G401.6 (cell line): ENCODE data around the gene SDS.

Experiments
- FAIRE-seq: peaks from 2 replicates; lab custom pipeline; 2012; peaks lifted over from hg19 to GRCh38; lab: Jason Lieb, UNC

The SDS gene, protein sequence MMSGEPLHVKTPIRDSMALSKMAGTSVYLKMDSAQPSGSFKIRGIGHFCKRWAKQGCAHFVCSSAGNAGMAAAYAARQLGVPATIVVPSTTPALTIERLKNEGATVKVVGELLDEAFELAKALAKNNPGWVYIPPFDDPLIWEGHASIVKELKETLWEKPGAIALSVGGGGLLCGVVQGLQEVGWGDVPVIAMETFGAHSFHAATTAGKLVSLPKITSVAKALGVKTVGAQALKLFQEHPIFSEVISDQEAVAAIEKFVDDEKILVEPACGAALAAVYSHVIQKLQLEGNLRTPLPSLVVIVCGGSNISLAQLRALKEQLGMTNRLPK

DNA sequence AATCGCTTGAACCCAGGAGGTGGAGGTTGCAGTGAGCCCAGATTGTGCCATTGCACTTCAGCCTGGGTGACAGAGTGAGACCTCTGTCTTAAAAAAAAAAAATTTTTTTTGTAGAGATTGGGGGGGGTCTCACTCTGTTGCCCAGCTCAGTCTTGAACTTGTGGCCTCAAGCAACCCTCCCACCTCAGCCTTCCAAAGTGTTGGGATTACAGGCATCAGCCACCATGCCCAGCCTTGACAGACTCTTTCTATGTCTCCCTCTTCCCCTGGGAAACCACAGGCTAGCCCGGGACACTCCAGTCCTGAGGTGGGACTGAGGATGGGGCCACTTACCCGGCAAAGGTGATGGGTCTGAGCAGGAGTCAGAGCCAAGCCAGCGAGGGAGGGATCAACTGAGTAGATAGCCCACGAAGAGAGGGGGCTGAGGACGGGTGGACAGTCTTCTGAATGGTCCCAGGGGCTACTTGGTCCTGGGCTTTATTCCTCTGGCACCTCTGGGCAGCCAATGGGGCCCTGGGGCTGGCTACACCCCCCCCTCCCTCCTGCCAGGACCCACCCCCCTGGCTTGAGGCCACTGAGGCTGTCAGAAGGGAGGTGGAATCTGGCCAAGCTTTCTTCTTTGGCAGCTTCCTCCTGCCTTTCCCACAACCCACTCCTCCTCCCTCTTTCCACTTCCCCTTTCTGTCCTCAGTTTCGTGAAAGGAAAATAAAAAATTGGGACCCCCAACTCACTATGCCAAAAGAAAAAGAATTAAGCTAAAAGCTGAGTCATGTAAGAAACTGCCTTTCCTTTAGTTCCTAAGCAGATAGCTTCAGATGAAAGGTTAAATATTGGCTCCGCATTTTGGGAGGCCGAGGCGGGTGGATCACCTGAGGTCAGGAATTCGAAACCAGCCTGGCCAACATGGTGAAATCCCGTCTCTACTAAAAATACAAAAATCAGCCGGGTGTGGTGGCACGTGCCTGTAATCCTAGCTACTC lies at the start of gene SDS:
Gene SDS (minus strand): TSS at position 453 of the 981 bp plus-strand sequence. CDS start 4,179 bp downstream, outside the sequence.
- no peak for FAIRE-seq

DNA sequence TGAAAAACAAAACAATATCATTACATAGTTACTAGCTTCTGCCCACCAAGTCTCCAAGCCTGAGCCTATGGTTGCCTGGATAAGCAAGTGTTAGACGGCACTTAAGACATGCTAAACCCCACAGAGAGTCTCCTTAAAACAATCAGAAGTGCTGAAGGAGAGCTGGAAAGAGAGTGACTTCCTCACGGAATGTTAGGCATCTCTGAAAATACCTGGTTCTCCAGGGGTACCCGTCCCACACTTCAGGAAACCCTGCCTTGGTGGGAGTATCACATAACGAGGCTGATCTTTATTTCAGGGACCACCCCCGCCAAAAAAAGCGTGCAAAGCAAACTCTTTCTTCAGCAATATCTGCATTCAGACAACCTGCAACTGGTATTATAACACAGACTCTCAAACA lies 49.6 kb upstream of the SDS start:
- FAIRE-seq, result no peak

DNA sequence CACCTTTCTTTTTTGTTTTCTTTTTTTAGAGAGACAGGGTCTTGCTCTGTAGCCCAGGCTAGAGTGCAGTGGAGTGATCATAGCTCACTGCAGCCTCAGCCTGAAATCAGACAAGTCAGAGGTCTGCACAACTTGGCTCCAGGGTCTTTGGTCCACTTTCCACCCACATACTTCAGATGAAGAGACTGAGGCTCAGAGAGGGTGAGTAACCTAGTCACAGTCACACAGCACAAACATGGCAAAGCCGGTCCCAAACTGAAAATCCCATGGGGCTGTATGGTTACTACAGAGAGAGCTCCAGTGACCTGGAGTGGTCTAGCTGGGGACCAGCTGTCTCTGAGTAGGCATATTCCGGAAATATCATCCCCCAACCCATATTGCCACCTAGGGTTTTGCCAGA lies 48.8 kb upstream of the SDS start:
- FAIRE-seq, result no peak

DNA sequence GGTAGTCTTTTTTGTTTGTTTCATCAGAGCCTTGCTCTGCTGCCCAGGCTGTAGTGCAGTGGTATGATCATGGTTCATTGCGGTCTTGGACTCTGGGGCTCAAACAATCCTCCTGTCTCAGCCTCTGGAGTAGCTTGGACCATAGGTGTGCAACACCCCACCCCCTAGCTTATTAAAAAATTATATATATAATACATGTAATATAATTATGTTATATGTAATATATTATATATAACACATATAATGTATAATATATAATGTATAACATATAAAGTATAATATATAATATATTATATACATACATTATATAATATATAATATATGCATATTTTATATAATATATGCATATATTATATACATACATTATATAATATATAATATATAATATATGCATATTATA lies 46.2 kb upstream of the SDS start:
- peak; percentile 99 for FAIRE-seq

DNA sequence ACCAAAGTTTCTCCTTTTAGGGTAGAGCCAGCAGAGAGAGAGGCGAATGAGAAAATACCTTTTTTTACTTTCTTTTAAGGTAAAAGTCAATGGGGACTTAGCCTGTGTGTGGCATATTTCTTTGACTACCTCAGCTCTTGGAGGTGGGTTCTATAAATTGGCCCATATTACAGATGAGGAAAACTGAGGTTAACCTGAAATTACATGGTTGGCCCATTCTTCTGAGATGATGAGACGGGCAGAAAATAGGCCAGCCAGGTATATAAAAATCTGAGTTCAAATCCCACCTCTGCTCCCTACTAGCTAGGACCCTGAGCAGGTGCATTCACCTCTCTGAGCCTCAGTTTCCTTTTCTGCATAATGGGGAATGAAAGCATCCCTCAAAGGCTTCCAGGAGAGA lies 45.6 kb upstream of the SDS start:
- FAIRE-seq, result no peak

DNA sequence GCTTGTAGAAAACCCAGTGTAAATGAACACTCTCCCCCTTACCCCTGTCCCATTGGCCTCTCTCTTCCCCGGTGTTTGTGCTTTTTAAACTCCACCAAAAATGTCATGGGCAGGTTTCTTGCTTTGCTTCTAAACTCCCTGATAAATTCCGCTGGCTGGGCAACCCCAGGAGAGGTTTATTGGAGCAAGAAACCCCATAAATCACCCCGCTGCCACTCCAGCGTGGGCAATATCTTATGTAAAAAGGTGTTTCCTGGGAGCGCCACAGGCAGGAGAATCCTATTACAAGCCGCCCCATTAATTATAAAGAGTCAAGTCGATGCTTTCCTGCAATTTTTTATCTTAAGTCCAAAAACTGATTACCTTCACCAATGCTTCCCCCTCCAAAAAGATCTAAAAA lies 45.2 kb upstream of the SDS start:
- FAIRE-seq, result no peak

DNA sequence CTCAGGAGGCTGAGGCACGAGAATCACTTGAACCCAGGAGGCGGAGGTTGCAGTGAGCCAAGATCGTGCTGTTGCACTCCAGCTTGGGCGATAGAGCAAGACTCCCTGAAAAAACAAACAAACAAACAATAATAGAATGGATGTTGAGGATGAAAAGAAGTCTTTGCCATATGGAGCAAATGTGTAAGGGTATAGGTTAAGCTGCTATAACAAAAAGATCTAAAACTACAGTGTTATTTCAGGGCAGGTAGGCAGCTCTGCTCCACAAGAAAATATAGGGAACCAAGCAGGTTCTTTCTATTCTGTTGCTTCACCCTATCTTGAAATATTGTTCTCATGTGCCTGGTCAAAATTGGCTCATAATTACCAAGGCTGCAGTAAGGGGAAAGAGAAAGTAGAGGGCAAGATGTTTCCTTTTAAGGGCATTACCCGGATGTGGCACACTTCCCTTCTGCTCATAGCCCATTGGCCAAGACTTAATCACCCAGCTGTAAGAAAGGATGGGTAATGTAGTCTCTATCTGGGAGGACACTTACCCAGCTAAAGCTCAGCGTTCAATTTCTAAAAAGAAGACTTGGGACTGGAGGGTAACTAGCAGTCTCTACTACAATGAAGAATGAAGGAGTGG lies 42.0 kb upstream of the SDS start:
- FAIRE-seq, result no peak

DNA sequence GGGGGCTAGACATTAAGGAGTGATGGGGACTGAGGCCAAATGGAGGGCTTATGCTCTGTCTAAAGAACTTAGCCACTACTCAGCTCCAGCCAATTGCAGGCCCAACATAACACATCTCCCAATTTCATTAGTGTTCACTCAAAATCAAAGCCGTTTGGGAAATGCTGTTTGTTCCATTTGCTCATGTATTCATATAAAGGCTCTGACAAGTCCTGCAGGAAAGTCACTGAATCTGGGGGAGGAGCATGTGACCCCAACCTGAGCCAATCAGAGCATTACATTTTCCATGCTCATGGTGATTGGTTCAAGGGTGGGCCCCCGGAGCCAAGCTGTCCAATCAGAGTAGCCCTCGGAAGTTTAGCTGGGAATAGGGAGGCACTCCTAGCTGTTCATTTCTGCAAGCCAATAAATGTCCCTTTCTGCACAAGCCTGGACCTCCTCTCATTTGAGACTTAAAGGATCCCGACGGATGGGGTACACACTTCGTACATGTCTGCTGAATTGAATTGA lies 39.4 kb upstream of the SDS start:
- FAIRE-seq, result no peak

DNA sequence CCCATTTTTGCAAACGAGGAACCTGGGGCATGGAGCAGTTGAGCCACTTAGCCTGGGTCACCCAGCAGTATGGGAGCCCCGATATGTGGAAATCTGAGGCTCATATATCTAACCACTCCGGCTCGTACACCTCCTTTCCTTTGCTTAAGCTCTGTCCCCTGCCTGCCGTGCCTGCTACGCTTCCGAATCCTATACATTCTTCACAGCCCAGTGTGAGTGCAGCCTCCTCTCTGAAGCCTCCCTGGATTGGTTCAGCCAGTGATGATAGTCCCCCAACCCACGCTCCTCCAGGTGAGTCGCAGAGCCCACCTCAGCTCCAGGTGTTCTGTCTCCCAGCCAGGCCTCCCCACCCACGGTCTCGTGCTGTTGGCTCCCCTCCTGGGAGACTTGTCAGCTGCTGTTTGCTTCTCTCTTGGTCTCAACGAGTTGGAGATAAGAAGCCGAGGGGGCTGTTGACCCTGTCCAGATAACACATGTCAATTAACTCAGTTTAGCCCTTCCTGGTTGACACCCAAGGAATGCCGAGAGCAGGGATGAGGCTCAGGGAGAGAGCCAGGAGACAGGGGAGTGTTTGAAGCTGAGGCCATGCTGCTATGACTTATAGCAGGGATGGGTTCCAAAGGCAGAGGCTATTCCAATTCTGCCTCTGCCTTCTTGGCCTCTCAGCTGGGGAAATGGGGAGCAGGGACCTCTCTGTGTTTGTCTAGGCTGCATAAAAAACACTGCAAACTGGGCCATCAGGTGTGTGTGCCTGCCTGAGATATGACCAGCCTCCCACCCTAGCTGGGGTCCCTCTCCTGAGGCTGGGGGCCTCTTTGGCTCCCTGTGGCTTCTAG lies 37.5 kb upstream of the SDS start:
- FAIRE-seq, result no peak

DNA sequence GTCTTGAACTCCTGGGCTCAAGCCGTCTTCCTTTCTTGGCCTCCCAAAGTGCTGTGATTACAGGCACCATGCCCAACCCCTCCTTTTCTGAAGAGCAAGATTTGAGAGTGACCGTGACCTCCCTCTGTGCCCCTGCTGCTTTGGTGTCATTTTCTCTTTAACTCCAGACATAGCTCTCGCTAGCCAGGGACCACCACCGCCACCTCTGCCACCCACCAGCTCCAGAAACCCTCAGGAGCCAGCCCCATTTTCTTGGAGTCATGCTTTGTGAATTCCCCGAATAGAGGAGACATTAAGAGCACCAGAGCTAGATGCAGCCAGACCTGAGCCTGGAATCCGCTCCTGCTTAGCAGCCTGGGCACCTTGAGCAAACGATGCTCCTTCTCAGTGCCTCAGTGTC lies 36.6 kb upstream of the SDS start:
- FAIRE-seq, result no peak

DNA sequence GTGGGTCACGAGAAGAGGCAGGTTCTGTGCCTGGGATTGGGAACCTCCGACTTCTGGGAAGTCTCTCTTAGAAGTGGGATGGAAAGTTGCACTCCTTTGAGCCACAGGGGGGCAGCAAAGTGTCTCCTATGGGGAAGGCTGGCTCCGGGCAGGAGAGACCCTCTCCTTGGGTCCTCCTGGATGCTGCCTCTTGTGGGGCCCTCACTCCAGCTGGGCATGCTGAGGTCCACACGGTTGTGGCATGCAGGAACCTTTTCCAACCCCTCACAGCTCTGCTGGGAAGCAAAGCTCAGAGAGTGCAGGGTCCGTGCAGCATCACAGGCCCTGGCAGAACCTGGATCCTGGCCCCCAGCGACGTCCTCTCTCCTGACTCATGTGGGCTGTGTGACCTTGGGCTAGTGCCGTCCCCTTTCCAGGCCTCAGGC lies 35.9 kb upstream of the SDS start:
- FAIRE-seq, result no peak

DNA sequence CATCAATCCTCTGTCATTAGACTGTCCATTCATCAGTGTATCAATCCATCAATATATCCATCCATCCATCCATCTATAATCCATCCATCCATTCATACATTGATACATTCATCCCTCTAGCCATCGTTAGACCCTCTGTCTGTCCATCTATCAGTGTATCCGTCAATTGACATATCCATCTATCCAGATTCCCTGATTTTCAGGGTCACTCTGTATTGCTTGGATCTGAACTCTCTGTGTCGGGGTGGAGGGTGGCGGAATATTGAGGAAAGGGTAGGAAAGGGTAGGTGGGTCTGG lies 35.6 kb upstream of the SDS start:
- FAIRE-seq, result no peak

DNA sequence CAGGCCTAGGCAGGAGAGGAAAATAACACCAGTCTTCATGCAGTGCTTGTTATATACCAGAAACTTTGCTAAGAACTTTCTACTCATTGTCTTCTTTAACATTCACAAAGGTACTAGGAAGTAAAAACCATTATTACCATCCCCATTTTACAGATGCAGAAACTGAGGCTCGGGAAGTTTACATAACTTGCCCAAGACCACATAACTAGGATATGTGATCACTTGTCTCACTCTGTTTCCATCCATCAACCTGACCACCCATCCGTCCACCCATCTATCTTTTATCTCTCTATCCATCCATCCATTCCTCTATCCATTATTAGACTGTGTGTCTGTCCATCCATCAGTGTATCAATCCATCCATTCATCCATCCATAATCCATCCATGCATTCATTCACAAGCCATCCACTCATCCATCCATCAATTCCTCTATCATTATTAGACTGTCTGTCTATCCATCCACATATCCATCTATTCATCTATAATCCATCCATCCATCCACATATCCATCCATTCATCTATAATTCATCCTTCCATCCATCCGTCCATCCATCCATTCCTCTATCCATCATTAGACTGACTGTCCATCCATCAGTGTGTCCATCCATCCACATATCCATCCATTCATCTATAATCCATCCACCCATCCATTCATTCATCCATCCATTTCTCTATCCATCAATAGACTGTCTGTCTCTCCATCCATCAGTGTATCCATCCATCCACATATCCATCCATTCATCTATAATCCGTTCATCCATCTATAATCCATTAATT lies 35.0 kb upstream of the SDS start:
- no peak for FAIRE-seq

DNA sequence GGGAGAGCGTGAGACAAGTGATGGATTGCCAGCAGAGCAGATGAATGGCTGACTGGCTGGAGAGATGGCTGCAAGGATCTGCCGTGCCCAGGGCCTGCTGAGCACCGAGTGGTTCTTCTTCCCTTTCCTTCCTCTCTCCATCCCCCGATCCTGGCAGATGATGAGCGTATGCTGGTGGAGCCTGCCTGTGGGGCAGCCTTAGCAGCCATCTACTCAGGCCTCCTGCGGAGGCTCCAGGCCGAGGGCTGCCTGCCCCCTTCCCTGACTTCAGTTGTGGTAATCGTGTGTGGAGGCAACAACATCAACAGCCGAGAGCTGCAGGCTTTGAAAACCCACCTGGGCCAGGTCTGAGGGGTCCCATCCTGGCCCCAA lies 34.0 kb upstream of the SDS start:
- no peak for FAIRE-seq

DNA sequence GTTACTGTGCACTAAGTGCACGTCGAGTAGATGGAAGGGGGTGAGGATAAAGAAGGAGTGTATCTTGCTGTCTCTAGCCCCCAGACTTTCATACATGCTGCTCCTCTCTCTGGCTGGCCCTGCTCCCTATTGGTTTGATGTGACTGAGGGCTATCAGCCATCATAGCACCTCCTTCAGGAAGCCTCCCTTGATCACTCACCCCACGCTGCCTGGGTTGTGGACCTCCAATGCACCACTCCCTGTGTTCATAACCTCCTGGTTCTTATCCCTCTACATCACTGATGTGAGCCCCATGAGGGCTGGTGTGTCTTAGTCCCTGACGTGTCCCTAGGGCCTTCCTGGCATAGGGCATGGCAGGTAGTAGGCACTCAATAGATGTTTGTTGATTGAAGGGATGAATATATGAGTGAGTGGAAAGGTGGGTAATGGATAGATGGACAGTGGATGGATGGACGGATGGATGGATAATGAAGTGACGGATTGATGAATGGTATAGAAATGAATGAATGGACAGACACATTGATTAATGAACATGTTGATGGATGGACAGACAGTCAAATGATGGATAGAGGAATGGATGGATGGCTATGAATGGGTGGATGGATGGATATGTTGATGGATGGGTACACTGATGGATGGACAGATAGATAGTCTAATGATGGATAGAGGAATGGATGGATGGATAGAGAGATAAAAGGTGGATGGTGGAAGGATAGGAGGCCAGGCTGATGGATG lies 33.5 kb upstream of the SDS start:
- no peak for FAIRE-seq

DNA sequence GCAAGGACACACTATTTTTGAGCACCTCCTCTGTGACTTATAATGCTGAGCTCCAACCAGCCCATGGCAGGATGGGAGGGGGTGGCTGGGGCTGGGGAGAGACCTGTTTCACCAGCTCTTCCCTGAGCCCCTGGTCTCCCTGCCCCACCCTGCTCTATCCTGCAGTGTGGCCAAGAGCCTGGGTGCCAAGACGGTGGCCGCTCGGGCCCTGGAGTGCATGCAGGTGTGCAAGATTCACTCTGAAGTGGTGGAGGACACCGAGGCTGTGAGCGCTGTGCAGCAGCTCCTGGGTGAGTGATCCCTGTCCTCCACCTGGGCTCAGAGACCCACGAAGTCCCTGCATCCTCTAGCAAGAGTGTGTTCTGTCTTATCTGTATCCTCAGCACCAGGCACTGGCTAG lies 32.9 kb upstream of the SDS start:
- no peak for FAIRE-seq

DNA sequence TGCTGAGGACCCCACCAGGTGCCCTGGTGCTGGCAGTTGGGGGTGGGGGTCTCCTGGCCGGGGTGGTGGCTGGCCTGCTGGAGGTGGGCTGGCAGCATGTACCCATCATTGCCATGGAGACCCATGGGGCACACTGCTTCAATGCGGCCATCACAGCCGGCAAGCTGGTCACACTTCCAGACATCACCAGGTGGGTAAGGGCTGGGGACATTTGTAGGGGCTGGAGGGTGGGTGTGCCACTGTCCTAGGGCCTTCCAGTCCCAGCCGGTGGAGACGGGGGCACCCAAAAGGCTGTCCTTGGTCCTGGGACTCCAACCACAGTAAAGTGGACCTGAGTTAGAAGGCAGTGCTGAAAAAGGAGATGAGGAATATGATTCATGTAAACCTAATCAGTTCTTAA lies 31.7 kb upstream of the SDS start:
- FAIRE-seq, result no peak

DNA sequence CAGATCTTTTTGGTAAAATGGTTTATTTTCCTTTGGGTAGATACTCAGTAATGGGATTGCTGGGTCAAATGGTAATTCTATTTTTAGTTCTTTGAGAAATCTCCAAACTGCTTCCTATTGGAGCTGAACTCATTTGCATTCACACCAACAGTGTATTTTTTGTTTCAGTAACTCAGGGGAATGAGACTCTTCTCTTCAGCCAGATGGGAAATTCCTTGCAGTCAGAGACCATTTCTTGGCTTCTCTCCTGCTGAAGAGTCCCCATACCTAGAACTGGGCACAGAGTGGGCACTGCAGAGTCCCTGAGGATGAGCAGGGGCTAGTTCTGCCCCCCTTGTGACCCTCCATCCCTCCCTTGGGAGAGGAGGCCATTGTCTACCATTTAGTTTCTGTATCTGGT lies 29.3 kb upstream of the SDS start:
- no peak for FAIRE-seq

DNA sequence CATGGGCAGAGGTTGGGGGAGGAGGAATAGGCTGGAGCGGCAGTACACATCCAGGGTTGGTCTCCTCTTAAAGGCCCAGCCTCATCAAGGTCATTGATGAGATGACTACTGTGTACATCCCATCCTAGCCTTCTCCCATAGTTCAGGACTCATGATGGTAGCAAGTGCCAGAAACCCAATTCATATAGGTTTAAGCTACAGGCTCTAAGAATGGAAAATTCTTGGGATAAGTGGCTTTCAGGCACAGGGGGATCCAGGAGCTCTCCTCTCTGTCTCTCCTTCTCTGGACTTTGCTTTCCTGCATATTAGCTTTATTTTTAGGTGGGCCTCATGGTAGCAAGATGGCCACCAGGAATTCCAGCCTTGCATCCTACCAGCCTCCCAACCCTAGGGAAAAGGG lies 24.8 kb upstream of the SDS start:
- FAIRE-seq, result no peak

DNA sequence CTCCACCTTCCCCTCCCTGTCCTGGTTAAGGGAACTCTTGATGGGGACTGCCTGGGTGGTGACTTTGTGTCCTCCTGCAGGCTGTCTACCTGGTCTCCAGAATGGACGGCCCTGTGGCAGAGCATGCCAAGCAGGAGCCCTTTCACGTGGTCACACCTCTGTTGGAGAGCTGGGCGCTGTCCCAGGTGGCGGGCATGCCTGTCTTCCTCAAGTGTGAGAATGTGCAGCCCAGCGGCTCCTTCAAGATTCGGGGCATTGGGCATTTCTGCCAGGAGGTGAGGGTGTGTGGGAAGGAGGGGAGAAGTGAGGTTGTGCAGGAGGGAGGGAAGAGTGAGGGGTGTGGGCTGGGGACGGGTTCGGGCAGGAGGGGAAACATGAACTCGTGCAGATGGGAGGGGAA lies 24.2 kb upstream of the SDS start:
- FAIRE-seq, result no peak
